ENCODE data around the gene TXNDC16.

- TF ChIP-seq ZNF282 (CRISPR knock-in tag; IDR thresholded peaks at IDR 0.05) (no peak), CTCF (IDR thresholded peaks at IDR 0.05 in 2 of 3, conservative IDR thresholded peaks at IDR 0.05 in 1 of 3; ENCODE audit: insufficient read depth in 2 of 3, low read depth in 1 of 3, low read length in 3 of 3) (no peak), EP300 (IDR thresholded peaks at IDR 0.05; ENCODE audit: low read length) (no peak), DNMT1 (IDR thresholded peaks at IDR 0.05) (no peak), BRF2 (IDR thresholded peaks at IDR 0.05; ENCODE audit: borderline replicate concordance, insufficient read depth, insufficient read length) (no peak), ZNF143 (CRISPR knock-in tag; IDR thresholded peaks at IDR 0.05) (no peak), ZHX1 (conservative IDR thresholded peaks at IDR 0.05; ENCODE audit: low read length) (no peak), CBX8 (IDR thresholded peaks at IDR 0.05; ENCODE audit: borderline replicate concordance, extremely low read depth, low read depth, low read length, poor library complexity, severe bottlenecking) (no peak), POLR2A (conservative IDR thresholded peaks at IDR 0.05) (no peak), NR2F6 (CRISPR knock-in tag; IDR thresholded peaks at IDR 0.05) (no peak), RBFOX2 (IDR thresholded peaks at IDR 0.05; ENCODE audit: low read depth, low read length) (no peak), SIN3B (IDR thresholded peaks at IDR 0.05; ENCODE audit: low read depth) (no peak)
Measured at GRCh38 chr14:52551205-52551604, 1.1 kb downstream of the TXNDC16 start.

All from K562 (cell line).